HCT116 (cell line): Measurements from ENCODE around the gene MGRN1. TPM values are rescaled to one million over a fixed set of nuclear protein-coding genes. Genes with fewer than 3 reads are reported as not detected.

ENCODE experiments used
- ATAC-seq: fragments of 200-7000 bp; cut with Tn5 transposase; 2 replicates; pipeline ENCODE4 v1.9.1; 2020; ENCODE audit warnings: mild to moderate bottlenecking, moderate library complexity
- BruUV-seq: library from RNA; stranded (reverse); fragments of 400-500 nt; replicated peaks from 2 replicates; lab custom pipeline; 2021; lab: Mats Ljungman, UMichigan
- CTCF ChIA-PET: fragments of 300-600 bp; sonication (Branson Sonifier 250); formaldehyde crosslinking; loops from one replicate; lab custom pipeline; 2021; ENCODE audit warnings: antibody characterized with exemption; lab: Charles Lee
- POLR2A ChIA-PET: fragments of 300-600, 350-600 bp; sonication (Branson Sonifier 250); formaldehyde crosslinking; loops from one replicate; lab custom pipeline; 2021; ENCODE audit warnings: antibody characterized with exemption; lab: Charles Lee
- RAD21 ChIA-PET, 2 experiments: fragments of 300-600 bp; sonication (Branson Sonifier 250); formaldehyde crosslinking; loops; one replicate each; lab custom pipeline; 2023; ENCODE audit warnings: low total read pairs in 2 of 2; ENCODE audit not compliant: uncharacterized antibody in 2 of 2, unreplicated experiment in 2 of 2, low non-redundant PET in 1 of 2; lab: Charles Lee
- DNase-seq: peaks from one replicate; pipeline ENCODE4 v3.0.0-alpha.2; 2010; ENCODE audit warnings: low read depth, low spot score
- H2AFZ ChIP-seq: fragments of 200-600 bp; shearing (Covaris generic), sonication (generic); 2 replicates; pipeline ENCODE4 v1.6.1; 2017; ENCODE audit warnings: low read depth, mixed run types, mixed read lengths, antibody characterized with exemption, low read length; ENCODE audit not compliant: poor library complexity, severe bottlenecking
- H3K27ac ChIP-seq: 2 replicates; pipeline ENCODE4 v1.5.1; 2012; ENCODE audit warnings: low read depth, low read length
- H3K27me3 ChIP-seq: fragments of 200-600 bp; sonication (generic); 2 replicates; pipeline ENCODE4 v1.6.1; 2016; ENCODE audit warnings: mixed run types, low read length, mixed read lengths; ENCODE audit not compliant: insufficient read depth
- H3K36me3 ChIP-seq, 2 experiments: fragments of 200-500 bp in 1 of 2; fragments of 200-600 bp in 1 of 2; sonication (Bioruptor generic) in 1 of 2; sonication (generic) in 1 of 2; 2 replicates each; pipeline versions ENCODE4 v1.5.1 to v1.6.1; 2014 to 2016; ENCODE audit warnings: low read length in 2 of 2, inconsistent platforms in 1 of 2, mixed read lengths in 1 of 2, mixed run types in 1 of 2; ENCODE audit not compliant: insufficient read depth in 2 of 2, control insufficient read depth in 1 of 2
- H3K4me1 ChIP-seq, 2 experiments: fragments of 200-600 bp in 1 of 2; sonication (generic) in 1 of 2; 2 replicates each; pipeline versions ENCODE4 v1.5.1 to v1.6.1; 2012 to 2017; ENCODE audit warnings: low read length in 2 of 2, inconsistent platforms in 1 of 2, mild to moderate bottlenecking in 1 of 2, mixed read lengths in 1 of 2, mixed run types in 1 of 2, moderate library complexity in 1 of 2; ENCODE audit not compliant: insufficient read depth in 2 of 2, control insufficient read depth in 1 of 2
- H3K4me2 ChIP-seq: fragments of 200-600 bp; sonication (generic); 2 replicates; pipeline ENCODE4 v1.6.1; 2017; ENCODE audit warnings: mixed run types, low read length, mixed read lengths
- H3K4me3 ChIP-seq, 2 experiments: fragments of 200-600 bp in 1 of 2; sonication (generic) in 1 of 2; replicated peaks in 1 of 2; 2 replicates each; pipeline ENCODE4 v1.5.1; 2011 to 2016; ENCODE audit warnings: low read length in 2 of 2, control low read depth in 1 of 2, low read depth in 1 of 2, mild to moderate bottlenecking in 1 of 2, mixed read lengths in 1 of 2, mixed run types in 1 of 2
- H3K79me2 ChIP-seq: fragments of 200-600 bp; sonication (generic); 2 replicates; pipeline ENCODE4 v1.6.1; 2017; ENCODE audit warnings: mild to moderate bottlenecking, mixed run types, low read length, moderate library complexity, mixed read lengths; ENCODE audit not compliant: insufficient read depth
- H3K9ac ChIP-seq: fragments of 200-600 bp; sonication (generic); 2 replicates; pipeline ENCODE4 v1.6.1; 2016; ENCODE audit warnings: low read length, mixed read lengths
- H3K9me2 ChIP-seq: fragments of 200-600 bp; sonication (generic), shearing (Covaris generic); 2 replicates; pipeline ENCODE4 v1.6.1; 2017; ENCODE audit warnings: mixed run types, mild to moderate bottlenecking, moderate library complexity; ENCODE audit not compliant: insufficient read depth
- H3K9me3 ChIP-seq, 2 experiments: fragments of 200-500 bp in 1 of 2; fragments of 200-600 bp in 1 of 2; sonication (Bioruptor generic) in 1 of 2; sonication (generic) in 1 of 2; 2 replicates each; pipeline ENCODE4 v1.6.1; 2014 to 2017; ENCODE audit warnings: low read length in 2 of 2, mixed read lengths in 2 of 2, inconsistent platforms in 1 of 2, low read depth in 1 of 2, mild to moderate bottlenecking in 1 of 2, mixed run types in 1 of 2, moderate library complexity in 1 of 2; ENCODE audit not compliant: control insufficient read depth in 1 of 2, insufficient read depth in 1 of 2
- H4K20me1 ChIP-seq: fragments of 200-600 bp; sonication (generic), shearing (Covaris generic); 2 replicates; pipeline ENCODE4 v1.6.1; 2017; ENCODE audit warnings: mixed run types, mild to moderate bottlenecking, moderate library complexity; ENCODE audit not compliant: insufficient read depth
- CBX3 ChIP-seq: IDR thresholded peaks from 2 replicates; pipeline ENCODE4 v1.6.1; 2012; ENCODE audit warnings: low read depth
- CTCF ChIP-seq, 3 experiments: fragments of 200-600 bp in 1 of 3; sonication (generic) in 1 of 3; IDR thresholded peaks in 2 of 3; conservative IDR thresholded peaks in 1 of 3; 2 replicates each; pipeline ENCODE4 v1.5.1; 2012 to 2017; ENCODE audit warnings: low read depth in 2 of 3, low read length in 2 of 3, antibody characterized with exemption in 1 of 3, borderline replicate concordance in 1 of 3, control low read depth in 1 of 3, mild to moderate bottlenecking in 1 of 3, mixed read lengths in 1 of 3, mixed run types in 1 of 3, moderate library complexity in 1 of 3; ENCODE audit not compliant: insufficient read depth in 1 of 3
- ELF1 ChIP-seq: IDR thresholded peaks from 2 replicates; pipeline ENCODE4 v1.6.1; 2012; ENCODE audit warnings: low read depth, borderline replicate concordance
- EZH2phosphoT487 ChIP-seq: fragments of 200-600 bp; IDR thresholded peaks from 2 replicates; pipeline ENCODE4 v1.6.1; 2018; ENCODE audit warnings: antibody characterized with exemption, borderline replicate concordance
- JUND ChIP-seq: IDR thresholded peaks from 2 replicates; pipeline ENCODE4 v1.6.1; 2012
- POLR2A ChIP-seq: IDR thresholded peaks from 2 replicates; pipeline ENCODE4 v1.7.0; 2011; ENCODE audit warnings: borderline replicate concordance; ENCODE audit not compliant: insufficient read depth, insufficient read length; ENCODE audit errors: extremely low read depth
- RAD21 ChIP-seq: IDR thresholded peaks from 2 replicates; pipeline ENCODE4 v1.6.1; 2012; ENCODE audit warnings: low read depth, mild to moderate bottlenecking
- REST ChIP-seq: IDR thresholded peaks from 2 replicates; pipeline ENCODE4 v1.6.1; 2012; ENCODE audit warnings: low read depth
- SIN3A ChIP-seq: IDR thresholded peaks from 2 replicates; pipeline ENCODE4 v1.6.1; 2012; ENCODE audit warnings: low read depth
- SP1 ChIP-seq: IDR thresholded peaks from 2 replicates; pipeline ENCODE4 v1.6.1; 2012; ENCODE audit warnings: low read depth
- SRF ChIP-seq: IDR thresholded peaks from 2 replicates; pipeline ENCODE4 v1.6.1; 2012; ENCODE audit warnings: low read depth
- TCF7L2 ChIP-seq: IDR thresholded peaks from 2 replicates; pipeline ENCODE4 v1.7.0; 2011; ENCODE audit warnings: borderline replicate concordance, inconsistent platforms; ENCODE audit not compliant: insufficient read depth, insufficient read length; ENCODE audit errors: extremely low read depth
- YY1 ChIP-seq: IDR thresholded peaks from 2 replicates; pipeline ENCODE4 v1.6.1; 2011; ENCODE audit warnings: low read length, low read depth, moderate library complexity, mild to moderate bottlenecking; ENCODE audit not compliant: insufficient replicate concordance; ENCODE audit errors: extremely low read depth
- ZFX ChIP-seq: fragments of 450-650 bp; IDR thresholded peaks from 2 replicates; pipeline ENCODE4 v1.6.1; 2017
- intact Hi-C: fragments of 100-400 bp; cut with micrococcal nuclease; formaldehyde crosslinking; loops from 2 replicates; pipeline ENCODE4 v1.10.0; 2022
- total RNA-seq: library from RNA; stranded (reverse); gene quantifications from one replicate; pipeline ENCODE4 v1.2.1, GENCODE V29; 2021; ENCODE audit not compliant: unreplicated experiment

Gene MGRN1
- total RNA-seq, 1 experiment from 2014 or later: 50.6 TPM

- intact Hi-C loops: loop anchor here (10.0 kb wide), 1 partner anchor 185 kb away; the partner anchor contains the start of gene DNAJA3
- H3K9me2 ChIP-seq: no peaks in the 10 kb centered on the region
- H3K79me2 ChIP-seq: peaks cover 39% of the 10 kb centered on the region
- no peak for ATAC-seq
- ChIA-PET RAD21 (no interaction called here), POLR2A (no interaction called here), CTCF (no interaction called here)
- H3K27me3 ChIP-seq: no peaks in the 10 kb centered on the region
- no peak overlapping the region for H2AFZ ChIP-seq
- no peak overlapping the region for H3K4me3 ChIP-seq
- BruUV-seq: no TSS peak
- no peak overlapping the region for H3K9ac ChIP-seq
- peaks cover 0 to 12% of the 10 kb centered on the region in 2 experiments; a peak in 3 of 4 replicates for H3K36me3 ChIP-seq
- H3K4me2 ChIP-seq: no peak overlapping the region
- DNase-seq: no peak
- TF ChIP-seq SRF: no peak
- no peak for TF ChIP-seq ZFX
- no peak for TF ChIP-seq SP1
- TF ChIP-seq POLR2A: no peak
- TF ChIP-seq EZH2phosphoT487: no peak
- no peak for TF ChIP-seq CTCF (IDR thresholded peaks at IDR 0.05 in 2 of 3, conservative IDR thresholded peaks at IDR 0.05 in 1 of 3; ENCODE audit: borderline replicate concordance in 1 of 3, insufficient read depth in 1 of 3, low read depth in 2 of 3, low read length in 2 of 3)
- TF ChIP-seq REST: no peak
- no peak for TF ChIP-seq RAD21
- TF ChIP-seq SIN3A: no peak
- TF ChIP-seq YY1: no peak
- TF ChIP-seq CBX3: no peak
- no peak for TF ChIP-seq TCF7L2
- no peak for TF ChIP-seq ELF1
- no peak for TF ChIP-seq JUND
- H4K20me1 ChIP-seq: no peaks in the 10 kb centered on the region
- H3K4me1 ChIP-seq: peaks cover 12 to 14% of the 10 kb centered on the region in 2 experiments
- no peaks in the 10 kb centered on the region for H3K9me3 ChIP-seq
- no peak overlapping the region for H3K27ac ChIP-seq
Measured at GRCh38 chr16:4609200-4610010, 15.2 kb upstream of the MGRN1 start.
